Activated naive CD4-positive, alpha-beta T cell treated with anti-CD3 and anti-CD28 coated beads for 36 hours (primary cell): ENCODE measurements around the gene ZCCHC7. TPM values are rescaled to one million over a fixed set of nuclear protein-coding genes. Genes with fewer than 3 reads are reported as not detected.

Source experiments
- CTCF ChIA-PET: fragments of 350-600 bp; sonication (Branson Sonifier 250); formaldehyde crosslinking; loops from one replicate; lab custom pipeline; 2021; ENCODE audit warnings: antibody characterized with exemption; lab: Charles Lee
- DNase-seq: peaks from one replicate; pipeline ENCODE4 v3.0.0-alpha.2; 2020
- H3K27ac Mint-ChIP-seq: one replicate; pipeline ENCODE4 v1.8.0; 2021; ENCODE audit warnings: mild to moderate bottlenecking, mixed read lengths
- H3K27me3 Mint-ChIP-seq: one replicate; pipeline ENCODE4 v1.8.0; 2021; ENCODE audit warnings: low read depth, mixed read lengths
- H3K36me3 Mint-ChIP-seq: one replicate; pipeline ENCODE4 v1.8.0; 2021; ENCODE audit warnings: low read depth, mixed read lengths
- H3K4me1 Mint-ChIP-seq: one replicate; pipeline ENCODE4 v1.8.0; 2021; ENCODE audit warnings: low read depth, mixed read lengths
- H3K4me3 Mint-ChIP-seq: one replicate; pipeline ENCODE4 v1.8.0; 2021; ENCODE audit warnings: mild to moderate bottlenecking, moderate library complexity, mixed read lengths
- H3K9me3 Mint-ChIP-seq: one replicate; pipeline ENCODE4 v1.8.0; 2021; ENCODE audit warnings: mixed read lengths
- intact Hi-C: fragments of 100-400 bp; cut with micrococcal nuclease; formaldehyde crosslinking; loops from one replicate; pipeline ENCODE4 v1.15.1; 2023
- total RNA-seq, 2 experiments: library from RNA; stranded (reverse); gene quantifications; one replicate each; pipeline ENCODE4 v1.2.3, GENCODE V29; 2021

Gene ZCCHC7
- total RNA-seq, 2 experiments from 2014 or later, result 28.8 to 29.1 TPM

- no peaks in the 10 kb centered on the region for H3K27me3 Mint-ChIP-seq
- no peak for DNase-seq
- H3K27ac Mint-ChIP-seq, result no peak overlapping the region
- peaks cover 4% of the 10 kb centered on the region for H3K36me3 Mint-ChIP-seq
- CTCF ChIA-PET, result interaction anchor here (0.6 to 2.1 kb wide), 3 partner anchors 19 to 328 kb away, joined by 3 to 8 read pairs (median 3); no protein-coding TSS in a partner anchor
- intact Hi-C loops, result loop anchor here (5.0 kb wide), 1 partner anchor 453 kb away; no protein-coding TSS in a partner anchor
- H3K9me3 Mint-ChIP-seq, result no peaks in the 10 kb centered on the region
- no peak overlapping the region for H3K4me3 Mint-ChIP-seq
- peaks cover 7% of the 10 kb centered on the region for H3K4me1 Mint-ChIP-seq
These were observed 204.5 kb downstream of the ZCCHC7 start for GRCh38 chr9:37324691-37325490.

GRCh38 chr9:37325778-37326177, 205.4 kb downstream of the ZCCHC7 start:
- no peaks in the 10 kb centered on the region for H3K27me3 Mint-ChIP-seq
- peaks cover 7% of the 10 kb centered on the region for H3K4me1 Mint-ChIP-seq
- H3K9me3 Mint-ChIP-seq, result no peaks in the 10 kb centered on the region
- H3K4me3 Mint-ChIP-seq, result no peak overlapping the region
- no peaks in the 10 kb centered on the region for H3K36me3 Mint-ChIP-seq
- DNase-seq, result no peak
- intact Hi-C loops, result loop anchor here (5.0 kb wide), 1 partner anchor 453 kb away; no protein-coding TSS in a partner anchor
- CTCF ChIA-PET, result no interaction called here
- H3K27ac Mint-ChIP-seq, result no peak overlapping the region

- H3K27ac Mint-ChIP-seq, result no peak overlapping the region
- no peaks in the 10 kb centered on the region for H3K36me3 Mint-ChIP-seq
- CTCF ChIA-PET, result interaction anchor here (5.0 kb wide), 1 partner anchor 331 kb away, joined by 17 read pairs; no protein-coding TSS in a partner anchor
- no peak overlapping the region for H3K4me3 Mint-ChIP-seq
- intact Hi-C loops, result loop anchor here (5.0 kb wide), 1 partner anchor 455 kb away; no protein-coding TSS in a partner anchor
- no peak for DNase-seq
- H3K27me3 Mint-ChIP-seq, result no peaks in the 10 kb centered on the region
- no peaks in the 10 kb centered on the region for H3K9me3 Mint-ChIP-seq
- H3K4me1 Mint-ChIP-seq, result peaks cover 7% of the 10 kb centered on the region
These were observed 207.2 kb downstream of the ZCCHC7 start for GRCh38 chr9:37327553-37327952.

DNA sequence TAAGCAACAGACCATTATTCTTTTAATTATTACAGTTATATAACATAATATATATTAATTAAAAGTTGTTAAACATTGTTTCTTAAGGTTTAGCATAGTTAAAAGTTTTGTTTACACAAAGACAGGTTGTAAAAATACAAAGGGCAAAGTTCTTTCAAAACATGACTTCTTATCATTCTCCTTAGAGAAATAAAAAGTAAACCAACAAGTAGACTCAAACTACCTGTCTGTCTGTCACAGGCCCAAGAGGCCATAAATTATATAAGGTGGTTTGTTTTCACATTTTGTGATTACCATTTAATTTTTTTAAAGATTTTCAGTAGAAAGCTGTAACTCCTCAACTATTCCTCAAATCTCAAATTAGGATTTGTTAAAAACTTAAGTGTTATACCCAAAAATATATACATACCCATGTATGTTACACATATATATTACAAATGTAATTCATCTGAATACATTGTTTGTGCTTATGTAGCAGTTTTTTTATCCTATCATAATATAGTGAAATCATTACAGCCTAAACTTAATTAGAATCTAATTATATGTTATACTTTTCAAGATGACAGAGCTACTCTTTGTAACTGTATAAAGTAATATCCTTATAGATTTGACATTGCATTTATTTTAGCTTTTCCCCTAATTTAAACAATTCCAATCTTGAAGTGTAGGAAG, 208.3 kb downstream of the ZCCHC7 start:
- H3K27me3 Mint-ChIP-seq, result no peaks in the 10 kb centered on the region
- intact Hi-C loops, result loop anchor here (1.0 to 5.0 kb wide), 2 partner anchors 332 to 456 kb away; no protein-coding TSS in a partner anchor
- H3K9me3 Mint-ChIP-seq, result no peaks in the 10 kb centered on the region
- H3K36me3 Mint-ChIP-seq, result no peaks in the 10 kb centered on the region
- CTCF ChIA-PET, result interaction anchor here (1.0 to 5.0 kb wide), 3 partner anchors 86 to 333 kb away, joined by 4 to 17 read pairs (median 4); no protein-coding TSS in a partner anchor
- no peak for DNase-seq
- H3K27ac Mint-ChIP-seq, result no peak overlapping the region
- peaks cover 7% of the 10 kb centered on the region for H3K4me1 Mint-ChIP-seq
- H3K4me3 Mint-ChIP-seq, result no peak overlapping the region

- H3K27me3 Mint-ChIP-seq, result no peaks in the 10 kb centered on the region
- H3K4me3 Mint-ChIP-seq, result no peak overlapping the region
- H3K27ac Mint-ChIP-seq, result no peak overlapping the region
- H3K36me3 Mint-ChIP-seq, result no peaks in the 10 kb centered on the region
- intact Hi-C loops, result loop anchor here (1.0 to 5.0 kb wide), 2 partner anchors 333 to 457 kb away; no protein-coding TSS in a partner anchor
- no peaks in the 10 kb centered on the region for H3K9me3 Mint-ChIP-seq
- DNase-seq, result peak; percentile 16
- H3K4me1 Mint-ChIP-seq, result peaks cover 7% of the 10 kb centered on the region
- CTCF ChIA-PET, result interaction anchor here (0.5 to 5.0 kb wide), 11 partner anchors 10 to 346 kb away, joined by 3 to 17 read pairs (median 3); no protein-coding TSS in a partner anchor
These were observed 209.2 kb downstream of the ZCCHC7 start for GRCh38 chr9:37329576-37329975.

DNA sequence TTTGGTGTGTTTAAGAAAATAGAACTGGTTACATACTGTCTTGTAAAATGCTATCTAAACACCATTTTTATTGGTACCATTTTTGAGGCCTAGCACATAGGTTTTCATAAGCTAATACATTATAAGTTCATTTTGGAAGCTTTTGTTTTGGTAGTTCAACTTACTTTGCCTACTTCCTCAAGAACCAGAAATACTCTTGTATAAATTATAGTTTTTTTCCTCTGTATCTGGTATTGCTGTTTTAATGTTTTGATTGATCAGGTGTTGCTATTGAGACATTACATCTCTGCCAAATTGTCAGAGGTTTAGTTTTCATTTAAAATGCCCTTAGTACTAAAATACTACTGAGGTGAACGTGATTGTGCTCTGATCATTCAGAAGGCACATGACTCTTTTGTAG, 211.5 kb downstream of the ZCCHC7 start:
- Mint-ChIP-seq H3K9me3 (no peaks in the 10 kb centered on the region), H3K4me3 (no peak overlapping the region), H3K27me3 (no peaks in the 10 kb centered on the region), H3K4me1 (peaks cover 4% of the 10 kb centered on the region), H3K27ac (no peak overlapping the region), H3K36me3 (no peaks in the 10 kb centered on the region)
- CTCF ChIA-PET, result interaction anchor here (0.6 to 5.0 kb wide), 2 partner anchors 336 to 374 kb away, joined by 5 to 17 read pairs; no protein-coding TSS in a partner anchor
- intact Hi-C loops, result no loop called here
- DNase-seq, result no peak

DNA sequence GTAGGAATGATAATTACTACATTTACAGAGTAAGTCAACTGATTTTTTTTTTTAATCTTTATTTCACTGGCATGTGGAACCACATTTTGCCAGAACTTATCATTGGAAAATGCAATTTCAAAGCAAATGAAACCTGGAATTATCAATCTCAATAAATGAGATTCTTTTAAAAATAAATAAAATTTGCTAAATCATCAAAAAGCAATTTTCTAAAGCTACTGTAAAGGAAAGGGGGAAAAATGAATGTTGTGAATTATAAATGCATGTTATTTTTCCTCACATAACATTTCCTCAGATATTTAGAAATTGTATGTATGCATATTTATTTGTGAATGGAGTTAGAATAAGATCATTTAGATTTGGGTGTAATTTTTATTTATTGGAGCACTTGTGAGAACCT, 212.2 kb downstream of the ZCCHC7 start:
- no peak for DNase-seq
- intact Hi-C loops, result no loop called here
- H3K27ac Mint-ChIP-seq, result no peak overlapping the region
- H3K9me3 Mint-ChIP-seq, result no peaks in the 10 kb centered on the region
- H3K27me3 Mint-ChIP-seq, result no peaks in the 10 kb centered on the region
- no peak overlapping the region for H3K4me3 Mint-ChIP-seq
- peaks cover 4% of the 10 kb centered on the region for H3K4me1 Mint-ChIP-seq
- no peaks in the 10 kb centered on the region for H3K36me3 Mint-ChIP-seq
- CTCF ChIA-PET, result no interaction called here

DNA sequence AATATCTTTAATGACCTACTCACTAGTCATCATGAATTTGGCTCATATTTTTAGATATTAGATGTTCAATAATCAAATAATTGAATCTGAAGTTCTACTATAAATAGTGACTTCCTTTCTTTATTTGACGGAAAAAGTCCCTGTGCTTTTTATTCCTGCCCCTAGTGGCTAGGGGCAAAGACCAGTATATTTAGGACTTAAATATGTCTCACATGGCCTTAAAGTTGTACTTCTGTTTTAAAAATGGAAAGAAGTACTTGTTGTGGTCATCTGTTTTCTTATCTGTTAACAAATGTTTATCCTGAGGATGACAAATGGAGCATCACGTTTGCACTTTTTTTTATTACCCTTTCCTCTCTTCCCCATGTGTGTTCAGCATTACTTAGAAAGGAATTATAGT, 212.9 kb downstream of the ZCCHC7 start:
- no peaks in the 10 kb centered on the region for H3K27me3 Mint-ChIP-seq
- CTCF ChIA-PET, result no interaction called here
- no peak for DNase-seq
- H3K4me1 Mint-ChIP-seq, result no peaks in the 10 kb centered on the region
- intact Hi-C loops, result no loop called here
- H3K4me3 Mint-ChIP-seq, result no peak overlapping the region
- no peaks in the 10 kb centered on the region for H3K36me3 Mint-ChIP-seq
- no peaks in the 10 kb centered on the region for H3K9me3 Mint-ChIP-seq
- no peak overlapping the region for H3K27ac Mint-ChIP-seq

DNA sequence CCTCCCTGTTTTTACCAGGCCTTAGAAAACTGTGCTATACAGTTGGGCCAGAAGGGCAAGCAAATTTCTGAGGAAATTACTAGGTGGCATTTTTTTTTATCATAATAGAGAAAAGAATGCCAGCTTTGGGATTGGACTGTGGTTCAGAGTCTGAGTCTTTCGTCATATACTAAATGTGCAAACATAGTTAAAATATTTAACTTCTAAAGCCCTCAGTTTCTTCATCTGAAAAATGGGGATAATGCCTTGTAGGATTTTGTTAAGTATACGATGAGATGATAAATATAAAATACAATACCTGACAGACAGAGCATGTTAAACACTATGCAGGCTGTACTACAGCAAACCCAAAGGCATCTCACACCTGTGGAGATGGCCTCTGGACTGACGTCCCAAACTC, 214.9 kb downstream of the ZCCHC7 start:
- H3K27ac Mint-ChIP-seq, result no peak overlapping the region
- CTCF ChIA-PET, result no interaction called here
- no peaks in the 10 kb centered on the region for H3K9me3 Mint-ChIP-seq
- H3K27me3 Mint-ChIP-seq, result no peaks in the 10 kb centered on the region
- H3K4me1 Mint-ChIP-seq, result no peaks in the 10 kb centered on the region
- H3K36me3 Mint-ChIP-seq, result no peaks in the 10 kb centered on the region
- H3K4me3 Mint-ChIP-seq, result no peak overlapping the region
- no peak for DNase-seq
- intact Hi-C loops, result no loop called here

DNA sequence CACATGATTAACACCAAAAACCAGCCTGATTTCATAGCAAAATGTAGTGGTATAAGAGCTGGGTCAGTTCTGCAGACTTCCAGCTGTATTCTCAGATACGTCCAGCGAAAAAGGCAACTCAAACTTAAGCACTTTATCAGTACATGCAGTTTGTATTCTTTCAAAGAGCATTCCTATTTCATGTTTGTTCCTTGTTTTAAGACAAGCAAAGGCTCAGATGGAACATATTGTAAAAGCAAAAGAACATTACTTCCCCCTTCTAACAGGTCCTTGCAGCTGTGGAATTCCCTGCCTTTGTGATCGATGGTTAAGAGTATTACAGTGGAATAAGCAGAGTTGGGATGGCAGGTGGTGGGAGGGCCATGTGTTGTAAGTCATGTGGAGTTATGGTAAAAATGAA, 215.8 kb downstream of the ZCCHC7 start:
- no peak for DNase-seq
- no peaks in the 10 kb centered on the region for H3K27me3 Mint-ChIP-seq
- no peaks in the 10 kb centered on the region for H3K4me1 Mint-ChIP-seq
- H3K36me3 Mint-ChIP-seq, result no peaks in the 10 kb centered on the region
- no peaks in the 10 kb centered on the region for H3K9me3 Mint-ChIP-seq
- CTCF ChIA-PET, result interaction anchor here (0.8 kb wide), 1 partner anchor 462 kb away, joined by 3 read pairs; no protein-coding TSS in a partner anchor
- no peak overlapping the region for H3K4me3 Mint-ChIP-seq
- intact Hi-C loops, result no loop called here
- no peak overlapping the region for H3K27ac Mint-ChIP-seq

DNA sequence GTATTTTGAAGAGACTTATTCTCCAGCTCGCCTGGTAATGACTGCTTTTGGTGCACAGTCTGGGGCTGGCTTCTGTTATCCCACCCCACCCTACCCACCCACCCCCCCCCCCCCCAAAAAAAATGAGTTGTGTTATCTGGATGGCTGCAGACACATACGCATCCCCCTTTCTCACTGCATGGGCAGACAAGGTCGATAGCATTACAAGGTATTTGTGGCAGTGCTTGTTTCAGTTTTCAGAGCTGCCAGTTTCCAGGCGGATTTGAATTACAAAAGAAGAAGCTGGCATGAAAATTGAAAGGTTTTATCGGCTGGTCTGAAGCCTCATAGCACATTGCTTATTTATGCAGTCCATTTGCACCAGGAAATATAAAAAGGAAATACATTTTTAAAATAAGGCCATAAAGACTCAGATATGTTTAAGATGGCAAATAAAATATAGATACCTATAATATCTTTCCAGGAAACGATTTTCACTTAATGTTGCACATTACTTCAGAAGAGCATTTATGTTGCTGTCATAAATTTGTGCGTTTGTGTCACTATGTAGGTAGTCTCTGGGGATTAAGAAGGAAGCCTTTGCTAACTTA, 217.0 kb downstream of the ZCCHC7 start:
- Mint-ChIP-seq H3K27ac (no peak overlapping the region), H3K27me3 (no peaks in the 10 kb centered on the region), H3K4me3 (no peak overlapping the region), H3K36me3 (no peaks in the 10 kb centered on the region), H3K9me3 (no peaks in the 10 kb centered on the region), H3K4me1 (no peaks in the 10 kb centered on the region)
- intact Hi-C loops, result no loop called here
- CTCF ChIA-PET, result interaction anchor here (0.8 kb wide), 1 partner anchor 463 kb away, joined by 3 read pairs; no protein-coding TSS in a partner anchor
- DNase-seq, result no peak

GRCh38 chr9:37338218-37338617, 217.8 kb downstream of the ZCCHC7 start:
- no peaks in the 10 kb centered on the region for H3K9me3 Mint-ChIP-seq
- intact Hi-C loops, result no loop called here
- no peaks in the 10 kb centered on the region for H3K4me1 Mint-ChIP-seq
- H3K36me3 Mint-ChIP-seq, result no peaks in the 10 kb centered on the region
- H3K27me3 Mint-ChIP-seq, result no peaks in the 10 kb centered on the region
- H3K4me3 Mint-ChIP-seq, result no peak overlapping the region
- CTCF ChIA-PET, result interaction anchor here (0.8 kb wide), 1 partner anchor 342 kb away, joined by 3 read pairs; no protein-coding TSS in a partner anchor
- no peak for DNase-seq
- no peak overlapping the region for H3K27ac Mint-ChIP-seq
